HL-60/S4 treated with phorbol 12-myristate 13-acetate at 8.2 ng/mL for 4 days and 3 days (cell line): ENCODE results near the gene THAP4.
"Not testable (repeated sequence)": the region's sequence is repeated elsewhere in the genome, so short reads cannot be mapped to it uniquely, and the experiment has no call there.

Source experiments
- in situ Hi-C: fragments of 300-500 bp; cut with MboI; formaldehyde crosslinking; loops from 2 replicates; pipeline ENCODE4 v1.15.0; 2022; ENCODE audit warnings: low sequenced_read_pairs

Gene THAP4

GRCh38 chr2:241590496-241591455, 46.2 kb downstream of the THAP4 start:
- in situ Hi-C loops, result not testable (repeated sequence)

- in situ Hi-C loops, result not testable (repeated sequence)
These were observed 47.1 kb downstream of the THAP4 start for GRCh38 chr2:241589863-241590262.

GRCh38 chr2:241586564-241587264, 50.2 kb downstream of the THAP4 start:
- in situ Hi-C loops, result no loop called here

- in situ Hi-C loops, result no loop called here
These were observed 52.5 kb downstream of the THAP4 start for GRCh38 chr2:241584436-241584835.

- in situ Hi-C loops, result no loop called here
These were observed 54.2 kb downstream of the THAP4 start for GRCh38 chr2:241582806-241583205.

- in situ Hi-C loops, result no loop called here
These were observed 54.6 kb downstream of the THAP4 start for GRCh38 chr2:241582328-241582727.

- in situ Hi-C loops, result no loop called here
These were observed 57.7 kb downstream of the THAP4 start for GRCh38 chr2:241579281-241579680.

GRCh38 chr2:241577413-241578122, 59.4 kb downstream of the THAP4 start:
- in situ Hi-C loops, result no loop called here

GRCh38 chr2:241576293-241576654, 60.7 kb downstream of the THAP4 start:
- in situ Hi-C loops, result no loop called here

- in situ Hi-C loops, result no loop called here
These were observed 61.2 kb downstream of the THAP4 start for GRCh38 chr2:241575624-241576292.

GRCh38 chr2:241574911-241575623, 61.9 kb downstream of the THAP4 start:
- in situ Hi-C loops, result no loop called here

GRCh38 chr2:241573741-241574140, 63.2 kb downstream of the THAP4 start:
- in situ Hi-C loops, result no loop called here

GRCh38 chr2:241572915-241573651, 63.9 kb downstream of the THAP4 start:
- in situ Hi-C loops, result not testable (repeated sequence)

- in situ Hi-C loops, result no loop called here
These were observed 64.9 kb downstream of the THAP4 start for GRCh38 chr2:241571821-241572620.

- in situ Hi-C loops, result no loop called here
These were observed 65.9 kb downstream of the THAP4 start for GRCh38 chr2:241570961-241571581.

GRCh38 chr2:241569831-241570281, 67.1 kb downstream of the THAP4 start:
- in situ Hi-C loops, result no loop called here

- in situ Hi-C loops, result no loop called here
These were observed 68.2 kb downstream of the THAP4 start for GRCh38 chr2:241568726-241569125.

- in situ Hi-C loops, result no loop called here
These were observed 69.2 kb downstream of the THAP4 start for GRCh38 chr2:241567776-241568175.
